GM13977 (cell line): ENCODE results near the gene SETBP1.

Experiments used
- DNase-seq: peaks from one replicate; pipeline ENCODE4 v3.0.0; 2012; ENCODE audit warnings: low spot score
- CTCF ChIP-seq: IDR thresholded peaks from 2 replicates; pipeline ENCODE4 v1.5.1; 2012; ENCODE audit warnings: mild to moderate bottlenecking, control low read depth; ENCODE audit not compliant: insufficient read depth; ENCODE audit errors: extremely low read depth, missing control alignments
- in situ Hi-C: fragments of 300-500 bp; cut with MboI; formaldehyde crosslinking; loops from one replicate; pipeline ENCODE4 v1.12.0; 2022; ENCODE audit warnings: low sequenced_read_pairs, low pct_unique_long_range_greater_than_20kb, mixed read lengths, inconsistent platforms; ENCODE audit not compliant: unreplicated experiment

Gene SETBP1

DNA sequence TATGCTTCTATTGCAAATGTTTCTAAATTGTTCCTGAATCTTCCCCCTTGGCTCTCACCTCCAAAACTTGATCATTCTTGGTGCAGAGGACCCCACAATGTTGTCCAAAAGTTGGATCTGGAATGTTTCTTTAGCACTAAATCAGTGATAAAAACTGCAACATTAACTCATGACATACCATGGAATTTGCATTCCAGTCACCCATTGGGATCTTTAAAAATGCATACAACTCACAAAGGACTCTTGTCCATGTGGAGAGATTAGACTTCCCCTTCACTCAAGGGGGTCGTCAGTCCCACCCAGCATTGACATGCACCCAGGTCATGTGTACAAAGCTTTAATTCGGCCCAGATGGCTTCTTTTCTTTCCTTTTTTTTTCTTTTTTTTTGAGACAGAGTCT lies 169.3 kb downstream of the SETBP1 start:
- no peak for TF ChIP-seq CTCF
- in situ Hi-C loops = no loop called here
- DNase-seq = no peak

DNA sequence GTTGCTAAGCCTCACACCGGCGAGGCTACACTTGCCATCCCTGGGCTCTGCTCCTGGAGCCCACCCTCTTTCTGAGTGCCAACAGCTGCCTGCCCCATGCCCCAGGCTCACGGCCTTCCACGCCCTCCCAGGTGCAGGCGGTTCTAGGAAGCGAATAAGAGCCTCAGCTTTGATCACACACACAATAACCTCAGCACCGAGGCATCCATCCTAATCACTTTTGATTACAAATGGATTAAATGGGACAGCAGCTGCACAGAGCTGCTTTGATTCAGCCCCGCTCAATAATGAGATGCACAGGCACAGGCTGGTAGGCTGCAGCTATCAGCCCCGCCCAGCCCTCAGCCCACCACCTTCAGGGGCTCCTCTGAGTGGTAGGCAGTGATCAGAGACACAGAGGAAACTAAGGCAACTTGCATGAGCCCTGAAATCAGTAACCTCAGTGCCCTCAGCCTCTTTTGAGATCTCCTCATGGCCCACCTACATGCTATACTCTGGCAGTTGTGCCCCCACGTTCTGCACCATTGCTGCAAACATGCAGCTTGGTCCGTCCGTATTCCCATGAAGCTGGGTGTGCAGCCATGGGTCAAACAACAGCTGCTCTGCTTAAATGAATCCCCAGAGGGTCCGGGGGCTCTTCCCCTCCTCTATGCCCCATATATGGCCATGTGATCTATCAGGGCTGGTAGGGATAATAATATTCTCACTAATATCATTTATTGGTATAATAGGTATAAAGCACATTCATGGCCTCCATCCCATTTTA lies 171.4 kb downstream of the SETBP1 start:
- in situ Hi-C loops = no loop called here
- TF ChIP-seq CTCF = no peak
- no peak for DNase-seq

DNA sequence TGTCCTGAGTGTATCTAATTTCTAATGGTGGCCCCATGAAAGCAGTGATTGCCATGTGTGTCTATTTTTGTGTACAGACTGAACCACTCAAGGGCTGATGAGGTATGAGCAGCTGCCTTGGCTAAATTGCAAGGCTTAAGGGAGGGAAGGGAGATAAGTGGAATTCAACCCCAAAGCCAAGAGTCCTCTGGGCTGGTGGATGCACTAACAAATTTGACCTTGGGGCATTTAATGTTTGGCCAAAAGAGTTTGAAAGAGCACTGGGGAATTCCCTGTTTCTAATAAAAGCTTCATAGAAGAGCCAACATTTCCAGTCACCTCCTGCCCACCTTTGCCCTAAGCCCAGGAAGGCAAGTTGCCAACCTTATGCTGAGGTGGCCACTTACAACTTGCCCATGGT lies 172.1 kb downstream of the SETBP1 start:
- DNase-seq = no peak
- TF ChIP-seq CTCF = no peak
- in situ Hi-C loops = no loop called here

GRCh38 chr18:44853430-44853829 lies 172.7 kb downstream of the SETBP1 start:
- no peak for DNase-seq
- no peak for TF ChIP-seq CTCF
- in situ Hi-C loops = no loop called here

DNA sequence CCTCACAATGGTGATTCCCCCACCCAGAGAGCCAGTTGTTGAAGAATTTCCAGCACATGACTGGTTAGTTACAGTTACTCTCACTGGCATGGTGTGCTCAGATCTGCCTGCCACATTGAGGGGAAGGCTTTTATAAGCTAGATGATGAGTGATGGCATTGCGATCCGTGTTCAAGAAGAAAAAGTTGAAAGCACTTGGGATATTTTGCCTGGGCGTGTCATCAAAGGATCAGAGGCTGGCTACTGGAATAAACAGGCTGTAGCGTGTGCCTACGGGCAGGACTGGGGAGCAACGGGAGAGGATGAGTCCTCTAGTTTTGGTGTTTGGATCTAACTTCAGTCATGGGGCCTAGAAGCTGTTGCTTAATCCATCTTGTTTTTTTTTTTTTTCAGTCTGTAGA lies 175.0 kb downstream of the SETBP1 start:
- TF ChIP-seq CTCF = no peak
- no peak for DNase-seq
- in situ Hi-C loops = no loop called here

- in situ Hi-C loops = no loop called here
- no peak for DNase-seq
- TF ChIP-seq CTCF = no peak
Observed at GRCh38 chr18:44856157-44856556, 175.5 kb downstream of the SETBP1 start.
